GM18517 (cell line): ENCODE measurements around the gene NDUFAF8.

ENCODE experiments used
- ATAC-seq: cut with Tn5 transposase; IDR thresholded peaks from one replicate; pipeline ENCODE4 v1.9.1; 2021; ENCODE audit warnings: mild to moderate bottlenecking, moderate library complexity; ENCODE audit not compliant: unreplicated experiment

The NDUFAF8 gene

GRCh38 chr17:81288715-81289114, 49.6 kb downstream of the NDUFAF8 start:
- no peak for ATAC-seq

GRCh38 chr17:81289627-81290026, 50.5 kb downstream of the NDUFAF8 start:
- ATAC-seq = no peak

GRCh38 chr17:81290230-81290629, 51.1 kb downstream of the NDUFAF8 start:
- no peak for ATAC-seq
